GM19455 (cell line): ENCODE data around the gene PTPRH.

Source experiments
- ATAC-seq: cut with Tn5 transposase; IDR thresholded peaks from one replicate; pipeline ENCODE4 v1.9.1; 2021; ENCODE audit not compliant: unreplicated experiment

Gene PTPRH, protein sequence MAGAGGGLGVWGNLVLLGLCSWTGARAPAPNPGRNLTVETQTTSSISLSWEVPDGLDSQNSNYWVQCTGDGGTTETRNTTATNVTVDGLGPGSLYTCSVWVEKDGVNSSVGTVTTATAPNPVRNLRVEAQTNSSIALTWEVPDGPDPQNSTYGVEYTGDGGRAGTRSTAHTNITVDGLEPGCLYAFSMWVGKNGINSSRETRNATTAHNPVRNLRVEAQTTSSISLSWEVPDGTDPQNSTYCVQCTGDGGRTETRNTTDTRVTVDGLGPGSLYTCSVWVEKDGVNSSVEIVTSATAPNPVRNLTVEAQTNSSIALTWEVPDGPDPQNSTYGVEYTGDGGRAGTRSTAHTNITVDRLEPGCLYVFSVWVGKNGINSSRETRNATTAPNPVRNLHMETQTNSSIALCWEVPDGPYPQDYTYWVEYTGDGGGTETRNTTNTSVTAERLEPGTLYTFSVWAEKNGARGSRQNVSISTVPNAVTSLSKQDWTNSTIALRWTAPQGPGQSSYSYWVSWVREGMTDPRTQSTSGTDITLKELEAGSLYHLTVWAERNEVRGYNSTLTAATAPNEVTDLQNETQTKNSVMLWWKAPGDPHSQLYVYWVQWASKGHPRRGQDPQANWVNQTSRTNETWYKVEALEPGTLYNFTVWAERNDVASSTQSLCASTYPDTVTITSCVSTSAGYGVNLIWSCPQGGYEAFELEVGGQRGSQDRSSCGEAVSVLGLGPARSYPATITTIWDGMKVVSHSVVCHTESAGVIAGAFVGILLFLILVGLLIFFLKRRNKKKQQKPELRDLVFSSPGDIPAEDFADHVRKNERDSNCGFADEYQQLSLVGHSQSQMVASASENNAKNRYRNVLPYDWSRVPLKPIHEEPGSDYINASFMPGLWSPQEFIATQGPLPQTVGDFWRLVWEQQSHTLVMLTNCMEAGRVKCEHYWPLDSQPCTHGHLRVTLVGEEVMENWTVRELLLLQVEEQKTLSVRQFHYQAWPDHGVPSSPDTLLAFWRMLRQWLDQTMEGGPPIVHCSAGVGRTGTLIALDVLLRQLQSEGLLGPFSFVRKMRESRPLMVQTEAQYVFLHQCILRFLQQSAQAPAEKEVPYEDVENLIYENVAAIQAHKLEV

DNA sequence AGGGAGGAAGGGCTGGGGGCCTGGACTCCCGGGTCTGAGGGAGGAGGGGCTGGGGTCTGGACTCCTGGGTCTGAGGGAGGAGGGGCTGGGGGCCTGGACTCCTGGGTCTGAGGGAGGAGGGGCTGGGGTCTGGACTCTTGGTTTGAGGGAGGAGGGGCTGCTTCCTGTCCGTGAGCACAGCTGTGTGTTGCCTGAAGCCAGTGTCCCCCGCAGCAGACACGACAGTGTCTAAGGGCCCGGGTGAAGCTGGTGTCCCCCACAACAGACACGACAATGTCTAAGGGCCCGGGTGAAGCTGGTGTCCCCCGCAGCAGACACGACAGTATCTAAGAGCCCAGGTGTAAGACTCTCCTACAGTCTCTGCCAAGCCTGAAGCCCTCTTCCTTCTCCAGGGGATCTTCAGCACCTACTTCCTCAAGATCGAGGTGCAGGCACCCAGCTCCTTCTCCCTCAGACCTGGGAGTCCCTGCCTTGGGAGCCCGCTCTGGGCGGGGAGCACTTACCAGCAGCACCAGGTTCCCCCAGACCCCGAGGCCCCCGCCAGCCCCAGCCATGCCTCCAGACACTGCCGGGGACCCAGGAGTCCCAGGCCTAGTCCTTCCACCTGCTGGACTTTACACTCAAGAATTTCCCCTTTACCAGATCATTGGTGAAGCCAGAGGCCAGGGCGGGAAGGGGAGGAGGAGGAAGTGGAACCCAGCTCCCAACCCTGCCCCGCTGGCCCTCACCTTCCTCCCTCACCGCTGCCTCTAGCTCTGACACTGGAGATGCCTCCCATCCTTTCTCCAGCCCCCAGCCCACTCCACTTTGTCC lies at the start of gene PTPRH:
PTPRH (minus strand) TSS at position 622 of the 813 bp plus-strand sequence; CDS start at position 554, 68 bp downstream.
- no peak for ATAC-seq

DNA sequence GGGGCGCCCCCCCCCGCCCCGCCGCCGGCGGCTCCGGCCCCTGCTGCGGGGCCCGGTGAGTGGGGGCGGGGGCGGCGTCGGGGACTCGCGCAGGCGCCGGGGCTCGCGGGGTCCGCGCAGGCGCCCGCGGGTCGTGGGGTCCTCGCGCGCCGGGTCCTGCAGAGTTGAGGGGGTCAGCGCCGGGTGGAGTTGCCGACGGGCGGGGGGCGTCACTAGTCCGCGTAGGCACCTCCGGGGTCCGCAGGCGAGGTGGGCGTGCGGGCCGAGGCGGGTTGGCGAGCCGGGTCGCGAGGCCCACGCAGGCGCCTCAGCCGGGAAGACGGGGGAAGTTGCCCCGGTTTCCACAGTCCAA lies 49.2 kb upstream of the PTPRH start:
- ATAC-seq, result peak; percentile 11

DNA sequence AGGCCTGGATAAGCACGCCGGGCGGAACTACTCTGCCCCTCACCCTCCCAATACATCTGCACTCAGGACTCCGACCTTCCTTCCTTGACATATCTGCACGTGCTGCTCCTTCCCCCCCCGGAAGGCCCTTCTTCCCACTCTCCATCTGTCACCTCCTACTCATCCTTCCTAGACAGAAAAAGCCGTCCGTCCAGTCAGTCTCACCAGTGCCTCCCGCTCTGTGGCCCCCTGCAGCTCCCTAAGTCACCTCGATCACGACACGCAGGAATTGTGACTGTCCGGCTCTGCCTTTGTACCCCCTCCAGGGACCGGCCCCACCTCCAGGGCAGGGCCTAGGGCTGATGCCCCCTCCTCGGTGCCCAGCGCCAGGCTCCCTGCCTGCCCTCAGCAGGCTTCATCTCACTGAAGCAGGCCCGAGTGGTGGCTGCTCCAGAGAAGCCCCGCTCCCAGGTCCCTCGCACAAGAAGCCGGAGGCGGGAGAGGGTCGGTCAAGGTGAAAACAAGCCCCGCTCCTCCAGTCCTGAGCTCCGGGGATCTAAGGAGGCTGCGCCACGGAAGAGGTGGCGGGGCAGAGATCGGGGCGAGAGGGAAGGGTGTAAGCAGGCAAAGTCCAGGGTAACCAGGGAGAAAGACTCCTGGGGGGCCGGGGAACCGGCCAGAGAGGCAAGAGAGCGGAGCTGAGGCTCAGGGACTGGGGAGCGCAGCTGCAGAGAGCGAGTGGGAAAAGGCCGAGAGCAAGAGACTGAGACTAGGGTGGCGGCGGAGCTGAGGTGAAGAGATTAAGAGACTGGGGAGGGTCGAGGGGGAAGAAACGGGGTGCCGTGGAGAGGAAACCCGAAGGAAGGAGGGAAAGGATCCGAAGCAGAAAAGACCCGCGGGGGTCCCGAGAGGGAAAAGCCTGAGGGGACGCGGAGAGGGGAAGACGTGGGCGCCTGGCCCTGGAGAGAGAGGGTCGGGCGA lies 48.4 kb upstream of the PTPRH start:
- no peak for ATAC-seq

DNA sequence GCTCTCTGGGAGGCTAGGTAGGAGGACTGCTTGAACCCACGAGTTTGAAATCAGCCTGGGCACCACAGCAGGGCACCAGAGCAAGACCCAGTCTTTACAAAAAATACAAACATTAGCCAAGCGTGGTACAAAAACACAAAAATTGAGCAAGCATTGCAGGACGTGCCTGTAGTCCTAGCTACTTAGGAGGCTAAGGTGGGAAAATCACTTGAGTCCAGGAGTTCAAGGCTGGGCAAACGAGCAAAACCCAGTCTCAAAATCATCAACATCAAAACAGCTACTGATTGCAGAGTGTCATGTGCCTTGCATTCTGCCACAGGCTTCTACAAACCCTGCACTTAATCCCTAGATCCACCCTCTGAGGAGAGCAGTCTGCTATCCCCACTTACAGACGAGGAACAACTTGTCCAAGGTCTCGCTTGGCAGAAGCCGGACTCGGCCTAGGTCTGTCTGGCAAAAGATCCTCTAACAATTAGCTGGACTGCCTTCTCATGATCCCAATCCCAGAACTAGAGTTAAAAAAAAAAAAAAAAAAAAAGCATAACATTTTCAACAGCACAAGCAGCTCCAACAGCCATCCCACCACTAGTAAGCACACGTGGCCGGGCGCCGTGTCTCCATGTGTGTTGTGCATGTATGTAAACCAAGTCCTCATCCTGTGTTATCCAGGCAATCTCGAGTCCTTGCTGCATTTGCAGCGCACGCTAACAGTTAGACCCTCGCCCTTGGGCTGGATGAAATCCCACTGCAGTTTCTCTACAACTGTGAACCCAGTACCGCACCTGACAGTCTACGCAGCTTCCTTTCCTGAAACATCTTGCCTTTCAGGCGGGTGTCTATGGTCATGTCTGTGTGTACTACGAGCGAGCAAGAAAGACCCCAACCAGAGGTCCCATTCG lies 47.5 kb upstream of the PTPRH start:
- ATAC-seq, result no peak

DNA sequence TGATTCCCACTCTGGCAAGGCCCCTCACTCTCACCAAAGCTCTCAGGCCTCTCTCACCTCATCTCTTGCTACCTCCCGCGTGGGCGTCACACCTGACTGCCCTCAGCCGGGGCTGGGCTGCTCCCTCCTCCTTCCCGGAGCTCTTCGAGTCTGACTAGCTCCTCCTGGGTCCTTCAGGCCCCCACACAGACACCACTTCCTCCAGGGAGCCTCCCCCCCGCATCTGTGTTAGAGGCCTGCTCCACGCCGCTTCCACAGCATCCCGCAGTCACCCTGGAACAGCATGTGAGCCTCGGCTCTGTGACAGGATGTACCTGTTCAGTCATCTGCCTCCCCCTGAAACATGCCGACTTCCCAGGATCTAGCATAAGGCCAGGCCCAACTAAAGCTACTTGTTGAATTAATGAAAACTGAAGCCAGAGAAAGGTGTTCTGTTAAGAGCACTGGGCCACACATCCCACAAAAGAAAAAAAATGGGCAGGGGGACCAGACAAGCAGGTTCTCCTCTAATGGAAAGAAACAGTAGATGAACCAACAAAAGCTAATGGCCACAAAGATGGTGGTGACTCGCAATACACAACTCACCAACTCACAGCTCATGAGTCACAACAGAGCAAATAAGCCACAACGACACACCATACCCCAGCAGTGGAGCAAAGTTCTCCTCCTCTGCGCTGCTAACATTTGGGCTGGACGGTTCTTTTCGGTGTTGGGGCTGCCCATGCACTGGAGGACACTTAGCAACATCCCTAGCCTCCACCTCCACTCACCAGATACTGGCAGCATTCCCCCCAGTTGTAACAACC lies 46.5 kb upstream of the PTPRH start:
- ATAC-seq, result no peak

DNA sequence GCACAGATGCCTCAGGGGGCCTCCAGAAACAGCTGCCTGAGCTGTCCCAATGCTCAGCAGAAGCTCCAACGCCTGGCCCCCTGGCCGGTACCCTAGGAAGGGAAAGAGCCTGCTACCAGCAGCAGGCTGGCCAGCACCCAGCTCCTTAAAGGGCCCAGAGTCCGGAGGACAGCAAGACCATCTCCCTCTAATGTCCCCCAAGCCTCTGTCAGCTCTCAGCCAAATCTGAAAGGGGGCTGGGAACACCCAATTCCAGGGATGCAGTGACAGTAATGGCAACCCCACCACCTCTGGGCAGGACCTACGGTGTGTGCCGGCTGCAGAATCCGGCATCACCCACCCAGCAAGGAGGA lies 45.3 kb upstream of the PTPRH start:
- ATAC-seq, result no peak

DNA sequence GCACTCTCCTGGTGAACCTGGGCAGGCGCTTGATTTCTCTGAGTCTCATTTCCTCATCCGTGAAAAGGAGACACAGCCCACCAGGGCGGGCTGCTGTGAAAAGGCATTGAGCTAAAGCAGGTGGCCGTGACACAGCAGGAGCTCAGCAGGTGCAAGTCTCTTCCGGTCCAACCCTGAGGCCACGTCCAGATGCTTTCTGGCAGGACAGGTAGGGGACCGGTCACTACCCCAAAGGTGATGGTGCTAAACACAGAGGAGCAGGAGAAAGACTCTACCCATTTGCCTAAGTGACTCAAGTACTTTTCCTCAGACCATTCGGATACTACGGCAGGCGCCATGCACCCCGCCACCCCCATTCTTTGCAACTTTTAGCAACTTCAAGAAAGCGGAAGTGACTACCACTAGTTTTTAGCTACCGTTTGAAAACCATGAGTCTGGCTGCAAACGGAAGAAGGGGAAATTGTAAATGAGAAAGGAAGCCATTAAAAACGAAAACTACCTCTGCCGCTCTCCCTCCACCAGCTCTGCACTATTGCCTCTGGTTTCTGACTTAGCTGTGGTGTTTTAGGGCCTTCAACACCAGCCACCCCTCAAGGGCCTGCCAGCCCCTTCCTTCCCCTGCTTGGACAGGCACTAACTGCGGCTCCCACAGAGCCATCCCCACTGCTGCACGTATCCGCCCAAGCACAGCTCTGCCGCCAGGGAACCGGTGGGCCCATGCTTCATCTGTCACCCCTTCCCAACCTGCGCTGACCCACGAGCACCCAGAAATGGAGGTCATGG lies 44.7 kb upstream of the PTPRH start:
- ATAC-seq, result no peak

DNA sequence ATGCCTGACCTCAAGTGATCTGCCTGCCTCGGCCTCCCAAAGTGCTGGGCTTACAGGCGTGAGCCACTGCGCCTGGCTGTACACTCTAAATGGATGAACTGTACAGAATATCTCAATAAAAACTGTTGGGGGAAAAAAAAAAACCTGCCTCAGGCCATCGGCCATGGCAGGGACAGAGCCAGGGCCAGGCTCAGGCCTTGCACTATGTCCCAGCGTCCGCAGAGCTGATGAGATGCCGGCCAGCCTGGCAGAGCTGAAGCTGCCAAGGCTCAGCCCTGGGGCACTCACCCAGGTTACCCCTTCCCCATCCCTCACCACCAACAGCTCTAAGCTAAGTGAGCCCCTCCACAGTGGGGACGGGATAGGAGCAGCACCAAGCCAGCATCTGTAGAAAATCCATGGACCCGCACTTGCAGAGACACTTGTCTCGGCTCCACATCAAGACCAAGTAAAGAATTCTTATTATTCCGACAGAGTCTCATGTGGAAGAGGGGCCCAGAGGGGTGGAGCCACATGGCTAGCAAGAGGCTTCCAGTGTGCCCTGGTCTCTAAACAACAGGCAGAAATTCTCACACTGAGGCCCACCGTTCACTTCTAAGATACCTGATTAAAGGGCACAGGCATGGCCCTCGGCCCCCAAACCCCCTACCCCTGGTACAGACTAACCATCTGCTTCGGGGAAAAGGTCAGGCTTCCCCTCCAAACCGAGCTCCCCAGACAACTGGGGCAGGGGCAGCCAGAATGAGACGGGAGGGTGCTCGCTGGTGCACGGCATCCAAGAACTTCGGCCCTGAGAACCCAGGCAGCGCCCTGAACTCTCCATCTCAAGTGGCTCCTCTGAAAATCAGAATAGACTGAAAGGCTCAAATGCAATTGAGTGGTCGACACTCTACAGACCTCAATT lies 43.7 kb upstream of the PTPRH start:
- ATAC-seq, result no peak

DNA sequence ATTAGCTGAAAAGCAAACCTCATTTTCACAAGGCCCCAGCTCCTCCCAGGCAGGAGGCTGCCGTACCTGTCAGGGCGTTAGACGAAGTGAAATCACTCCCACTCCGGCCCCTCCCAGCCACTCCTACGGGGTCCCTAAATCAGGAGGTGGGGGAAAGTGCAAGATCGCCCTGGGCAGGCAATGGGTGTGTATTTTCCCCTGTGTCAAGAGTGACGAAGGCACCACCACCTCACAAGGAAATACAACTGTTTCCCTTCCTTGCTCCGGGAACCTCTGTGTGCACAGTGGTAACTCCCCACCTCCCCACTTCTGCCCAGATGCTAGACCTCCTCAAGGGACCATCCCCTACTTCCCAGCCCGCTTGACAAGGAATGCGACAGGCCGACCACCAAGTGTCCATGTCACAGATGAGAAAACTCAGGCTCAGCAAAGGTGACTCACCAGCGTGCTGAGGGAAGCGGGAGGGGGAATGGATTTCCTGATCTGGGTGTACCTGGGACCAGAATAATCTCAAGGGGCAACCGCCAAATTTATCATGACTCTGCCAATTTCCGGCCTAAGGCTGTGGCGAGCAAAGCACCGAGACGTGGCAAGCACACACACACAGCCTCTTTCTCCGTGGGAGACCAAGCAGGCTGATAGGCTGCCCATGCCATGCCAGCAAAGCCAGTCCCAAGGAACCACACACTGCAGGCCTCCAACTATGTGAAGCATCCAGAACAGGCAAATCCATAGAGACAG lies 42.2 kb upstream of the PTPRH start:
- ATAC-seq, result no peak

DNA sequence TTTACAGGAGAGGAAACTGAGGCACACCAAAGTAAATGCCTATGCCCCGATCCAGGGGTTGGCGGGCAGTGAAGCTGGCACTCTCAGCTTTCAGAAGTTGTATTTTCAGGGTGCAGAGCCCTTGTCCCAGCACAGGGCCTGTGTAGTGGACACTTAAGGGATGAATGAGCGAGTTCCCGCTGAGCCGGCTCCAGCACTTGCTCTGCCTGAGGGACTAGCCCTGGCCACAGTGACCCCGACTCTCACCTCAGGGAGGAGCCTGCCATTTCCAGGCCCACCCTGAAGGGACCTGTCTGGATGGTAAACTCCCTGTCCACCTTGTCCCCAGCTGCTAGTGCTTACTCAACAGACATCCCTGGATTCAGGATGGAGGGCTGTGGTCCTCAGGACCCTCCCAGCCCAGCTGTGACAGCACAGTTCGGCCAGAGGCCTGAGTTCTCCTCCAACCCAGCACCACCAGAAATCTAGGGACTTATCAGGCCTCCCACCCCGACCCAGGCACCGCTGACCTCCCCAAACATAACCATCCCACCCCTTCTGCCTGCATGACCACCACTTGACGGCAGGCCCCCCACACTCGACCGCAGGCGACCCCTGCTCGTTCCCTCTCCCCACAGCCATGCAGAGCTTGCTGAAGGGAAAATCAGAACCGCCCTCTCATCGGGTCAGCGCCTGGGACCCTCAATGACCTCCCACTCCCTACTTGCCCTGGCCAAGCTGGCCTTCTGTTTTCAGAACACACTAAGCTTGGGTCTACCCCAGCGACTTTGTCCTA lies 41.1 kb upstream of the PTPRH start:
- ATAC-seq, result no peak

DNA sequence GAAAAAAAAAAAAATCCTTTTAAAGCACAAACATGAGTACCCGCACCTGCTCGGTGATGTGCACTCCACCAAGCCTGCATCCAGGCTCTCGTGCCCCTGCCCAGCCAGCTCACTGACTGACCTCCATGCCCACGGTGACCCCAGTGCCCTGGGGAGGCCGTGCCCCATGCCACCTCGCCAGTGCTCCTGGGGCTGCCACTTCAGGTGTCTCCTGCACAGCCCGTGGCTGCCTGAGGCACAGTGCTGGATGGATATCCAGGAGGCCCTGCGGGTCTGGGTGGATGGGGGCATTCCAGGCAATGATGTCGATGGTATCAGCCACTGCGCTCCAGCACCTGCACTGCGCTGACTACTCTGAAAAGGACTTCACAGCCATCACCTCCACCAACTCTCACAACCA lies 40.5 kb upstream of the PTPRH start:
- ATAC-seq, result no peak

DNA sequence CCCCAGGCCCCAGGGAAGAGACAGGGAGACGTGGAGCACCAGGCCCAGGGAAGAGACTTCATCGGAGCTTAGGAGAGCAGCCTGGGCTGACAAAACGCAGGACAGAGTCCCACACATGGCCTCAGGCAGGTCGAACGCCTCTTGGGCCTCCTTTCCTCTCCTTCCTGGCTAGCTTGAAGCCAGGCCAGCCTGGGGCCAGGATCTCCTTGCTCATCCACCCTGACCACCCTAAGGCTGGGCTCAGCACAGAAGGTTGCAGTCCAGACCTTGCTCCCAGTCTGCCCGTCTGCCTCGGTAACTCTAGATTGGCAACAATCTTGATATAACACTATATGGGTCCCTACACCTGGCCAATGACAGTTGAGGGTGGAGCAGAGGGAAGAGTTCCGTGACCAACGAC lies 39.4 kb upstream of the PTPRH start:
- ATAC-seq, result no peak

DNA sequence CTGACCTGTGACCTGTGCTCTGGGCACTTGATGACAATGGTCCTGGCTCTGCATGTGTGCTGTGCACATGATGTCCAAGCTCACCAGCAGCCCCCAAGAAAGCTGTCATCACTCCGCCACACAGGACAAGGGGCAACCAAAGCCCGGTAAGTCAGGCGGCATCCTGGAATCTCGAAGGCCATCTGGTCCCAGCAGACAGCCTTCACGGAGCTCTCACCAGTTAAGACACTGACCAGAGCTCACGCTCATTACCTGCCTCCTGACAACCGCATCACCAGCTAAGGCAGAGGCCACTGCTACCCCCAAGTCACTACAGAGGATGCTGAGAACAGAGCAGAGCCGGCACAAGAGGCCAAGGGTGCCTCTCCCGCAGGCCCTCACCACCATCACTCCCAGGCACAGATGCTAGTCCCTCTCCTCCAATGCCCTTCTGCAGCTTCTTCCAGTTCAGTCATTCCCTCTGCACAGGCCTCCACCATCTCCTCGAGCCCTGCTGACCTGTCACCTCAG lies 38.9 kb upstream of the PTPRH start:
- no peak for ATAC-seq

DNA sequence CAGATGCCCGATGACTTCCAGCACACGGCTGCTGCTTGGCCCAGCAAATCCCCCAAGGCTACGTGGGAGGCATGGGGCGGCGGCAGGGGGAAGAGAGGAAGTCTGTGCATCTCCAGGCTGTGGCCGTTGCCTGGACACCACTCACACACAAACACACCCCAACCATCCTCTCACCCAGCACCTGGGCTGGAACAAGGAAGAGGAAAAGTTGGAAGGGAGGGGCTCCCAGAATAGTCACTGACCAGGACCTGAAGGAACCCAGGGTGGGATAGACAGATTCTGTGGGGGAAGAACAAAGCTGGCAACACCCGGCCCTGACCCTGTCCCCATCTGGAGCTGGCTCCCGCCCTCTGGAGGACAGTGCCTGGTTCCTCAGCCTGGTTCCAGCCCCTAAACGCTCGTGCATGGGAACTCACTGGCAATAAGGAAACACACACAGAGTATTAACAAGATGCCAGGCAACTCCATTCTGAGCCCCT lies 38.4 kb upstream of the PTPRH start:
- no peak for ATAC-seq
